ENCODE measurements around the gene INSR.
"Not testable (repeated sequence)": the region's sequence is repeated elsewhere in the genome, so short reads cannot be mapped to it uniquely, and the experiment has no call there.

DNA sequence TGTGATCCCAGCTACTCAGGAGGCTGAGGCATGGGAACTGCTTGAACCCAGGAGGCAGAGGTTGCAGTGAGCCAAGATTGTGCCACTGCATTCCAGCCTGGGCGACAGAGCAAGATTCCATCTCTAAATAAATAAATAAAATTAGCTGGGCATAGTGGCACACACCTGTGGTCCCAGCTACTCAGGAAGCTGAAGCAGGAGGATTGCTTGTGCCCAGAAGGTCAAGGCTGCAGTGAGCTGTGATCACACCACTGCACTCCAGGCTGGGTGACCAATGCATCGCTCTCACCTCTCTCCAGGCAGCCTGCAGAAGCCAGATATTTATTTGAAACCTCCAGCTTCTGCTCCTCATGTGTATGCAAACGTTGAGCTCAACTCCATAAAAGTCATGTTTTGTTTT lies 85.2 kb downstream of the INSR start:
- not testable (repeated sequence) for TF ChIP-seq EZH2phosphoT487 (IDR thresholded peaks at IDR 0.05; ENCODE audit: low read depth)
- TF ChIP-seq, protein P1, sequence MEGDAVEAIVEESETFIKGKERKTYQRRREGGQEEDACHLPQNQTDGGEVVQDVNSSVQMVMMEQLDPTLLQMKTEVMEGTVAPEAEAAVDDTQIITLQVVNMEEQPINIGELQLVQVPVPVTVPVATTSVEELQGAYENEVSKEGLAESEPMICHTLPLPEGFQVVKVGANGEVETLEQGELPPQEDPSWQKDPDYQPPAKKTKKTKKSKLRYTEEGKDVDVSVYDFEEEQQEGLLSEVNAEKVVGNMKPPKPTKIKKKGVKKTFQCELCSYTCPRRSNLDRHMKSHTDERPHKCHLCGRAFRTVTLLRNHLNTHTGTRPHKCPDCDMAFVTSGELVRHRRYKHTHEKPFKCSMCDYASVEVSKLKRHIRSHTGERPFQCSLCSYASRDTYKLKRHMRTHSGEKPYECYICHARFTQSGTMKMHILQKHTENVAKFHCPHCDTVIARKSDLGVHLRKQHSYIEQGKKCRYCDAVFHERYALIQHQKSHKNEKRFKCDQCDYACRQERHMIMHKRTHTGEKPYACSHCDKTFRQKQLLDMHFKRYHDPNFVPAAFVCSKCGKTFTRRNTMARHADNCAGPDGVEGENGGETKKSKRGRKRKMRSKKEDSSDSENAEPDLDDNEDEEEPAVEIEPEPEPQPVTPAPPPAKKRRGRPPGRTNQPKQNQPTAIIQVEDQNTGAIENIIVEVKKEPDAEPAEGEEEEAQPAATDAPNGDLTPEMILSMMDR (IDR thresholded peaks at IDR 0.05; ENCODE audit: low read depth, low read length), result not testable (repeated sequence)
